Activated CD4-positive, alpha-beta T cell treated with anti-CD3 and anti-CD28 coated beads, Interleukin-2, amount 50 U/mL, for 1 hour (primary cell): ENCODE results near the gene UNC45A.
"Not testable (repeated sequence)": the region's sequence is repeated elsewhere in the genome, so short reads cannot be mapped to it uniquely, and the experiment has no call there.

Experiments used
- DNase-seq: peaks from one replicate; pipeline ENCODE4 v3.0.0-alpha.2; 2020

UNC45A gene

GRCh38 chr15:90903733-90904536, 31.1 kb upstream of the UNC45A start:
- DNase-seq: no peak

DNA sequence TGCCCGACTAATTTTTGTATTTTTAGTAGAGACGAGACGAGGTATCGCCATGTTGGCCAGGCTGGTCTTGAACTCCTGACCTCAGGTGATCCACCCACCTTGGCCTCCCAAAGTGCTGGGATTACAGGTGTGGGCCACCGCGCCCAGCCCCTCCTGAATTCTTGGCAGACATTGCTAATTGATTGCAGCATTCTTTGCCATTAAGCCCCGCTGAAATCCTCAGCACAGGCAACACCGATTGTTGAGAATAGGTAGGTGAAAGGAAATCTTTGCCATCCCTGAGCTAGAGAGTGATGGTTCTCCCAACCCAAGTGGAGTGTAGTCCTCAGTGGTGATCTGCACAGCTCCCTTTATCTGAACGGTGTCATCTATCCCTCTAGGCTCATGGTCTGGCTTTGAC, 30.3 kb upstream of the UNC45A start:
- DNase-seq: no peak

DNA sequence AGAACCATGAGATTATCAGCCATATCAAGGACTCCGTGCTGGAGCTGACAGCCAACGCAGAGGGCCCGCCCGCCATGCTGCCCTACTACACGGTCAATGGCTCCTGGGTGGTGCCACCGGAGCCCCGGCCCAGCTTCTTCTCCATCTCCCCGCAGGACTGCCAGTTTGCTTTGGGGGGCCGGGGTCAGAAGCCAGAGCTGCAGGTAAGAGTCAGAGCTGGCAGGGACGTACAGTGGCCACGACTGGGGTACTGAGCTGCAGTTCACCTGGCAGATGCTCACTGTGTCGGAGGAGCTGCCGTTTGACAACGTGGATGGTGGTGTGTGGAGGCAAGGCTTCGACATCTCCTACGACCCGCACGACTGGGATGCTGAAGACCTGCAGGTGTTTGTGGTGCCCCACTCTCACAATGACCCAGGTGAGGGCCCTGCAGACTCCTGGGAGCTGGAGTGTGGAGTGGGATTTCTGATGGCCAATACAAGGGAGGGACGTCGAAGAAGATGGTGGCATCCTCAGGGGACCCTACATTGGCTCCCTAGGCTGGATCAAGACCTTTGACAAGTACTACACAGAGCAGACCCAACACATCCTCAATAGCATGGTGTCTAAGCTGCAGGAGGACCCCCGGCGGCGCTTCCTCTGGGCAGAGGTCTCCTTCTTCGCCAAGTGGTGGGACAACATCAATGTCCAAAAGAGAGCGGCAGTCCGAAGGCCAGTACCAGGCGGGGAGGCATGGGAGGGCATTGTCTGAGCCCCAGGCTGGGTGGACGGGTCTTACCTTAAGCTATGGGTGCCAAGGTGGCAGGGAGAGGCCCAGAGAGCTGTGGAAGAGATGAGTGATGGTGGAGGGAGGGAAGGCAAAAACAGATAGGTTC, 29.5 kb upstream of the UNC45A start:
- DNase-seq: no peak

- DNase-seq: no peak
These were observed 28.8 kb upstream of the UNC45A start for GRCh38 chr15:90906181-90906849.

DNA sequence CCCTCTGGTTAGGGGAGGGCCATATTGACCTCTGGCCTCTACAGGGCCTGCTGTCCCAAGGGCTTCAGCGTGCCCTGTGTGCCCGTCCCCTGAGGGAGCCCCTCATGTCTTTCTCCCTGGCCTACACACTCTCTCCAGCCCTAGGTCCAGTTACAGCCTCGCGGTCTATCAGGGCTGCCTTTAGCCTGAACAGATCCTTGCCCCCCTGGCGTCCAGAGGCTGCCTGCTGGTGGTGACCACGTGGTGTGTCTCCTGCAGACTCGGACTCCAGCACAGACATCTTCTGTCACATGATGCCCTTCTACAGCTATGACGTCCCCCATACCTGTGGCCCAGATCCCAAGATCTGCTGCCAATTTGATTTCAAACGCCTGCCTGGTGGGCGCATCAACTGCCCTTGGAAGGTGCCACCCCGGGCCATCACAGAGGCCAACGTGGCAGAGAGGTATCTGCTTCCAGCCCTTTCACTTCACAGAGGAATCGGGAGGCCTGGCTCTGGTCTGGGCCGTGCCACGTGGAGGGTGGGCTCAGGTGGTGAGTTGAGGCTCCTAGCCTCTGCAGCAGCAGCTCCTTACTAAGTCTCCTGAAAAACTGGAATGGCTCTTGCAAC, 27.9 kb upstream of the UNC45A start:
- no peak for DNase-seq

- no peak for DNase-seq
These were observed 27.1 kb upstream of the UNC45A start for GRCh38 chr15:90907838-90908507.

- DNase-seq: not testable (repeated sequence)
These were observed 25.6 kb upstream of the UNC45A start for GRCh38 chr15:90909449-90909848.

DNA sequence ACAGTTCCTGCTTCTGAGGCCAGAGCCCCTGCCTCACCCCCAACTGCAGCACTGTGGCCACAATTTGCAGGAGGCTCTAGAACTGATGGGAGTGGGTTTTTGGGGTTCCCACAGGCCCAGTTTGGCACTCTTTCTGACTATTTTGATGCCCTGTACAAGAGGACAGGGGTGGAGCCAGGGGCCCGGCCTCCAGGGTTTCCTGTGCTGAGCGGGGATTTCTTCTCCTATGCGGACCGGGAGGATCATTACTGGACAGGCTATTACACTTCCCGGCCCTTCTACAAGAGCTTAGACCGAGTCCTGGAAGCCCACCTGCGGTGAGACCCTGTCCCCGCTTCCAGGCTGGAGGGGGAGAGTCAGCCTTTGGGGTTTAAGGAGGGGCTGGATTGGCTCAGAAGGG, 25.1 kb upstream of the UNC45A start:
- no peak for DNase-seq

GRCh38 chr15:90910441-90911301, 24.4 kb upstream of the UNC45A start:
- DNase-seq: no peak

DNA sequence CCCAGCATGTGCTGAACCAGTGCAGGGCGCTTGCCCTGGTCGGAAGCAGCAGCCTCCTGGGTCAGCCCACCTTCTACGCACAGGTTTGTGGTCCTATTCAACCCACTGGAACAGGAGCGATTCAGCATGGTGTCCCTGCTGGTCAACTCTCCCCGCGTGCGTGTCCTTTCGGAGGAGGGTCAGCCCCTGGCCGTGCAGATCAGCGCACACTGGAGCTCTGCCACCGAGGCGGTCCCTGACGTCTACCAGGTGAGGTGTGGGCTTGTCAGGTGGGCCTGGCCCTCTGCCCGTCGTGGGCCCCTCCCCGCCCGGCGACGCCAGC, 23.8 kb upstream of the UNC45A start:
- DNase-seq: no peak

GRCh38 chr15:90911906-90912769, 22.9 kb upstream of the UNC45A start:
- no peak for DNase-seq

GRCh38 chr15:90912770-90913075, 22.4 kb upstream of the UNC45A start:
- no peak for DNase-seq

DNA sequence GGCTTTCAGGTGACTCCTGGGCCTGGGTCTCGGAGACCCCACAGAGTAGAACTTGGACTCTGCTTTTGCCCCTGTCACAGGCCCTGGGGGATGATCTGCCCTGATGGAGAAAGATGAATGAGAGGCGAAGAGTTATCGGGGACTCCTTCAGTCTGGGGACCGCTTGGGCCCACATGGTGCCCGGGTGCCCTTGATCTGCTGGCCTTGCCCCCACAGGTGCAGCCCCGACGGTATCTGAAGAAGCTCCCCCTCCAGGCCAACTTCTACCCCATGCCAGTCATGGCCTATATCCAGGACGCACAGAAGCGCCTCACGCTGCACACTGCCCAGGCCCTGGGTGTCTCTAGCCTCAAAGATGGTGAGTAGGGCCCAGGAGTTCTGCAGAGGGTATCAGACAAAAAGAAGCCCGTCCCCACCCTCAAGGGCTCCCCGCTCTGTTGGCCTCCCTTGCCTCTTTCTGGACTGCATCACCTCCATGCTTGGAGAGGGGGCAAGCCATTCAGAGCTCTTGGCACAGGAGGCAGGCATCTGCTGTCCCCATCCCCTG, 21.6 kb upstream of the UNC45A start:
- DNase-seq: no peak

- DNase-seq: no peak
These were observed 20.6 kb upstream of the UNC45A start for GRCh38 chr15:90914305-90915080.

GRCh38 chr15:90915216-90915807, 19.8 kb upstream of the UNC45A start:
- DNase-seq: no peak

GRCh38 chr15:90915808-90916440, 19.2 kb upstream of the UNC45A start:
- DNase-seq: no peak

- DNase-seq: no peak
These were observed 18.6 kb upstream of the UNC45A start for GRCh38 chr15:90916461-90916860.

- DNase-seq: no peak
These were observed 17.5 kb upstream of the UNC45A start for GRCh38 chr15:90917569-90917968.
